GM21619 (cell line): Measurements from ENCODE around the gene IFIH1.

ENCODE experiments used
- ATAC-seq: cut with Tn5 transposase; IDR thresholded peaks from one replicate; pipeline ENCODE4 v1.9.1; 2021; ENCODE audit not compliant: unreplicated experiment

The IFIH1 gene

DNA sequence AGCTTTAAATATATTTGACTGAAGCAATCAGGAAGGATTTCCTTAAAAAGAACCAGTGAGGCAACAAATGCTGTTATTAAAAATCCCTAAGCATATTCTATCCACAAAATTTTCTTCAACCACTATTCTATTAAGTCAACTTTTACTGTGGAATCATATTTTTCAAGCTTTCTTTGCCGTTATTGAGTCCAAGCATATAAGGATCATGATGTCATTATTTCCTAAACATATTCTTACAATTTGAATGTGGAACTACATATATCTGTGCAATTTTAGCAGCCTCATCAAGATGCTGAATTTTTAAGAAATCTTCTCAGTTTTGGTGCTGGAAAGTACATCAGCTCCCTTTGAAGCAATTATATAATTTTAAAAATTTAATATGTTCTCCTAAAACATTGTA lies 5.6 kb downstream of the IFIH1 start:
- no peak for ATAC-seq

- peak; percentile 52 for ATAC-seq
Observed at GRCh38 chr2:162308747-162309503, 9.6 kb downstream of the IFIH1 start.

DNA sequence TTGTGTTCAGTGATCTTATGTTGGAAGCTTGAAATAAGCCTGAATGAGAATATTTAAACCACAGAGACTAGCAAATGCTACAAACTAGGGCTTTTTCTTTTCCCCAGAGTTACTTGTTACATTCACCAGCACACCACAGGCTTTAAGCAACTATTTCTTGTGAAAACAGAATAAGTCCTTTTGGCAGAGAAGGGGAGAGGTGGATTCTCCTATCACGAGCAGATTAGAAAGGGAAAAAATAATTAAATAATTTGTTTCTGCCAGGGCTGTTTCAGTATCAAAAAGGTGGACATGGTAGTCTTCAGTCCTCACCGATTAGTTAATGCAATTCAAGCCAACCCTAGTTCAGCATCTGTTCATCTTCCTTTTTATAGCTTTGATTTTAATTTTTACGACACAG lies 12.6 kb downstream of the IFIH1 start:
- ATAC-seq: no peak

DNA sequence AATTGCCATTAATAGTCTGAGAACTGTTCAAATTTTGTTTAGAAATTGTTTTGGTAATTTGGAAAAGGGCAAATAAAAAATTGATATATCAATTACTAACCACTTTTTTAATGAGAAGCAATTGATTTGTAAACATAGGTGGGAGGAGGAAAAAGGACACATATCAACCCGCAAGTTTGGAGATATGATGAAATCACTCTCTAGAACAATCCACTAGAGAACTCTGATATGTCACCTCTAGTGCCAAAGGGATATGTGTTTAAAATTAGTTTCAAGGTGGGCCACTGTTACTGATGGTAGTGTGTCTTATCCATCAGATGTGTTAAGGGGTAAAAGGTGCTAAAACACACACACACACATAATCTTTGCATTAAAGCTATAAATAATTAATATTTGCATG lies 16.6 kb downstream of the IFIH1 start:
- ATAC-seq: no peak

- peak; percentile 72 for ATAC-seq
Observed at GRCh38 chr2:162301151-162301804, 17.2 kb downstream of the IFIH1 start.

GRCh38 chr2:162300266-162300665 lies 18.2 kb downstream of the IFIH1 start:
- ATAC-seq: no peak

- ATAC-seq: no peak
Observed at GRCh38 chr2:162298669-162299335, 19.7 kb downstream of the IFIH1 start.

- peak; percentile 58 for ATAC-seq
Observed at GRCh38 chr2:162297925-162298552, 20.4 kb downstream of the IFIH1 start.

DNA sequence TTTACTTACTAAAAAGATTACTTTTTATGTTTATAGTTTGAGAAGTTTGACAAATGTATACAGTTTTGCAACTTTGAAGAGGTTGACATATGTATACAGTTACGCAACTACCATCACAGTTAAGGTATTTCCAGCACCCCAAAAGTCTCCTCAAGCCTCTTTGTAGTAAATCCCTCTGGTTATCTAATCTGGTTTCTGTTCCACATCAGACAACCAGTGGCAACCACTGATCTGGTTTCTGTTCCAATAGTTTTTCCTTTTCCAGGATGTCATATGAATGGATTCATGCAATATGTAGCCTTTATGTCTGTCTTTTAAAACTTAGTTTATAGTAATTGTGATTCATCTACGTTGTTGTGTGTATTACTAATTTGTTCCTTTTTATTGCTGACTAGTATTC lies 23.5 kb downstream of the IFIH1 start:
- ATAC-seq: no peak

- ATAC-seq: no peak
Observed at GRCh38 chr2:162293122-162293786, 25.2 kb downstream of the IFIH1 start.

GRCh38 chr2:162291748-162292147 lies 26.7 kb downstream of the IFIH1 start:
- no peak for ATAC-seq

- no peak for ATAC-seq
Observed at GRCh38 chr2:162282765-162283425, 35.6 kb downstream of the IFIH1 start.

DNA sequence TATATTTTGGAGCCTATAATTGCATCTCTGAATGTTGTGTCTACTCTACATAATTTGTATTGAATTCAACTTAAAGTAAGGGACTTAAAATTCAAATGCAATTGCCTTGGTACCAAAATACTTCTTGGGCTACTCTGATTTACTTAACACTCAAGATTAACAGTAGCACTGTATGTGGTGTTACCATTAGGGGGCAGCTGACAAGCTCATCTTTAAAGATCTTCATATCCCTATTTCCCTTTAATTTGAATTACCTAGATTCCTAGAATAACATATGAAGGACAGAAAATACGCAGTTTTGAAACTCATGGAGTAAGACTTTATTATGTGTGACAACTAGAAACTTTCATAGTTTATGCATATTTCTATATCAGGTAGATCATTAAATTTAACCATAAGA lies 37.8 kb downstream of the IFIH1 start:
- no peak for ATAC-seq

- ATAC-seq: no peak
Observed at GRCh38 chr2:162277381-162277780, 41.1 kb downstream of the IFIH1 start.

DNA sequence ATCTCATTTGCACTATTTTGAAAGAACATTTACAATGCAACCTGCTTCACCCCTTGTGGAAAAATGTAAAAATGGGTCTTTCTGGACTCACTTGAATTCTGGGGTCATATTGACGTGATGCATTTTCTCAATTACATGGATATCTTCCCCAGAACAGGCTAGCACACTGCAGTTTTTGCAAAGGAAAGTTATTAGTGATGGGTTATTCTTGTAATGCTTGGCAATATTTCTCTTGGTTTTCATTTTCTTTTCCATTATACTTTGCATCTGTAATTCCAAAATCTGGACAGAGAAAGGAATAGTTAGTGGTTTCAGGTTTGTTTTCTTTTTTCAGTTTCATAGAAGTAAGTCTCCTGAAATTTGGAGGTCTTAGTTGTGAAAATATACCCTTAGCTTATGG lies 50.5 kb downstream of the IFIH1 start:
- no peak for ATAC-seq

- no peak for ATAC-seq
Observed at GRCh38 chr2:162267496-162267895, 51.0 kb downstream of the IFIH1 start.

GRCh38 chr2:162266460-162266760 lies 52.1 kb downstream of the IFIH1 start:
- no peak for ATAC-seq

- no peak for ATAC-seq
Observed at GRCh38 chr2:162265666-162266459, 52.6 kb downstream of the IFIH1 start.

DNA sequence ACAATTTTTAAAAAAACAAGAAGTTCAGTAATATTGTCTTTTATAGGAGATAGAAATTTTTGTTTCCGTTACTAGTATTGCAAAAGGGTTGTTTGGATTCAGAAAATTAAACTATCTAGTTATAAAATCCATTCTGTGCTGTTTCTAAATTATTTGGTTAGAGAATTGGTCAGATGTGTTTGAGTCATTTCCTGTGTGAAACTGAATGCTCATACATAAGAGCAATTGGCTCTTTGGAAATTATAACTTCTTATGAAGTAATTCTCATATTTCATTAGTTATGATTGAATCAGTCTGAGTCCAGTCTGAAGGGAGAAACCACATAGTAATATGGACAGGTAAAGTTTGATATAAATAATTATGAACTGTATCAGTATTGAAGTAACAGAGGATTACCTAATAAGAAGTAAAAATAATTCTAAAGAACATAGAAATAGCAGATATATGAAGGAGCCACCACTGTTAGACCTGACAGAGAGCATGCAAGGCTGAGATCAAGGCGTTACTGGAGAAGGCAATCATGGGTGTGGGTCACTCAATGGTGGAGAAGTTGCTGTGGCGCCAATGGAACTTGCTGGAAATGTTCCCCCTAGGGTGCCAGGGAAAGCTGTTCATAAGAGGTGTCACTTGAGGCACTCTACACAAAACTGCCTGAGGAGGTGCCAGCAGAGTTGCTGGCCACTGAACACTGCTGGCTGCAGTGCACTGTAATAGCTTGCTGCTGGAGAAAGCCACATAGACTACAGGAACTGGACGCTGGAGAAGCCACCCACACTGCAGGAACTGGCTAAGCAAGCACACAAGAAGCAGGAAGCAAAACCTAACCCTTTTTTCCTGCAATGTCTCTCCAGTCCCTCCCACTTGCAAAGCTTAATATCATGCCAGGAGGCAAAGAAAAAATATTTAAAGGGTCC lies 57.2 kb downstream of the IFIH1 start:
- ATAC-seq: peak; percentile 62
